Sigmoid colon (tissue), 7 donors: Measurements from ENCODE around the gene NPLOC4. TPM values are rescaled to one million over a fixed set of nuclear protein-coding genes. Genes with fewer than 3 reads are reported as not detected.

ENCODE experiments used
- DNase-seq: peaks from one replicate; pipeline ENCODE4 v3.0.0-alpha.2; 2019
- H3K27ac ChIP-seq, 4 donors: fragments of 200-600 bp; sonication (generic); one replicate each; pipeline ENCODE4 v1.5.1; 2016 to 2019; ENCODE audit warnings: mild to moderate bottlenecking in 1 of 4
- H3K27me3 ChIP-seq, 3 donors: fragments of 200-600 bp; sonication (generic); one replicate each; pipeline ENCODE4 v1.5.1; 2019; ENCODE audit warnings: mild to moderate bottlenecking in 1 of 3
- H3K36me3 ChIP-seq, 4 donors: fragments of 200-600 bp; sonication (generic); one replicate each; pipeline ENCODE4 v1.5.1; 2016 to 2019
- H3K4me1 ChIP-seq, 4 donors: fragments of 200-600 bp; sonication (generic); one replicate each; pipeline ENCODE4 v1.5.1; 2017 to 2019
- H3K4me3 ChIP-seq, 4 donors: fragments of 200-600 bp; sonication (generic); one replicate each; pipeline ENCODE4 v1.5.1; 2017 to 2019; ENCODE audit warnings: mild to moderate bottlenecking in 2 of 4, moderate library complexity in 1 of 4
- H3K9me3 ChIP-seq, 4 donors: fragments of 200-600 bp in 3 of 4; sonication (generic) in 3 of 4; one replicate each; pipeline versions ENCODE4 v1.5.1 to v1.6.1; 2013 to 2019
- EP300 ChIP-seq, 4 donors: sonication (generic); formaldehyde crosslinking; IDR thresholded peaks; one replicate each; pipeline ENCODE4 v1.6.1; 2017; ENCODE audit warnings: antibody characterized with exemption in 4 of 4
- POLR2A ChIP-seq, 2 donors: fragments of 450-650 bp; IDR thresholded peaks; one replicate each; pipeline ENCODE4 v1.6.1; 2016; ENCODE audit warnings: antibody characterized with exemption in 2 of 2, mild to moderate bottlenecking in 2 of 2, moderate library complexity in 2 of 2
- POLR2AphosphoS5 ChIP-seq, 4 donors: sonication (generic); formaldehyde crosslinking; IDR thresholded peaks; one replicate each; pipeline ENCODE4 v1.6.1; 2017; ENCODE audit warnings: antibody characterized with exemption in 4 of 4
- WGBS, 2 donors: extraction: QIAGEN DNeasy Blood & Tissue Kit; methylation state at CpG; one replicate each; pipeline ENCODE4 v1.1.7; 2013; 5-methylcytosine and 5-hydroxymethylcytosine counted together
- intact Hi-C: fragments of 100-400 bp; cut with DNase I; formaldehyde crosslinking; loops from one replicate; pipeline ENCODE4 v1.15.1; 2023
- polyA plus RNA-seq, 3 donors: library from polyadenylated mRNA; stranded (reverse); fragments of 200-250 nt; gene quantifications; one replicate each; pipeline ENCODE4 v1.2.3, GENCODE V29; 2013
- total RNA-seq, 4 donors: library from RNA; depleted of rRNA; stranded (reverse); fragments of >200 nt; gene quantifications; one replicate each; pipeline ENCODE4 v1.1.0, GENCODE V29; 2016
- TF ChIP-seq, protein P1 (sequence below), 4 experiments: fragments of 450-650 bp in 3 of 4; fragments of 200-600 bp in 1 of 4; IDR thresholded peaks; one replicate each; pipeline ENCODE4 v1.5.1; 2016 to 2019; ENCODE audit warnings: antibody characterized with exemption in 4 of 4, mild to moderate bottlenecking in 3 of 4, moderate library complexity in 2 of 4
- donor health status: healthy with polysubstance abuse.
- donor health status: Bipolar disorder and iron deficiency.
- donor health status: healthy.

Gene NPLOC4
- total and polyA plus RNA-seq, 7 donors: 19.8 to 59.7 (median 51.7) TPM

DNA sequence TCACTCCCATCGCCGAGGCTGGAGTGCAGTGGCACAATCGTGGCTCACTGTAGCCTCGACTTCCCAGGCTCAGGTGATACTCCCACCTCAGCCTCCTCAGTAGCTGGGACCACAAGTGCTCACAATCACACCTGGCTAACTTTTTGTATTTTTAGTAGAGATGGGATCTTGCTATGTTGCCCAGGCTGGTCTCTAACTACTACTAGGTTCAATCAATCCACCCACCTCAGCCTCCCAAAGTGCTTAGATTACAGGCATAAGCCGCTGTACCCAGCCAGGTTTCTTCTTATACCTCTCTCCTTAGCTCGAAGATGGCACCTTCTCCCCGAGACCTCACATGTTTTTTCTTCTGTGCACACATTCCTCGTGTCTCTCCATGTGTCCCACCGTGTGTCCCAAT lies 3.1 kb upstream of the NPLOC4 start:
- H3K27me3 ChIP-seq: no peaks in the 10 kb centered on the region
- TF ChIP-seq EP300 (IDR thresholded peaks at IDR 0.05) (no peak), POLR2AphosphoS5 (IDR thresholded peaks at IDR 0.05) (no peak), POLR2A (IDR thresholded peaks at IDR 0.05) (no peak)
- TF ChIP-seq, protein P1, sequence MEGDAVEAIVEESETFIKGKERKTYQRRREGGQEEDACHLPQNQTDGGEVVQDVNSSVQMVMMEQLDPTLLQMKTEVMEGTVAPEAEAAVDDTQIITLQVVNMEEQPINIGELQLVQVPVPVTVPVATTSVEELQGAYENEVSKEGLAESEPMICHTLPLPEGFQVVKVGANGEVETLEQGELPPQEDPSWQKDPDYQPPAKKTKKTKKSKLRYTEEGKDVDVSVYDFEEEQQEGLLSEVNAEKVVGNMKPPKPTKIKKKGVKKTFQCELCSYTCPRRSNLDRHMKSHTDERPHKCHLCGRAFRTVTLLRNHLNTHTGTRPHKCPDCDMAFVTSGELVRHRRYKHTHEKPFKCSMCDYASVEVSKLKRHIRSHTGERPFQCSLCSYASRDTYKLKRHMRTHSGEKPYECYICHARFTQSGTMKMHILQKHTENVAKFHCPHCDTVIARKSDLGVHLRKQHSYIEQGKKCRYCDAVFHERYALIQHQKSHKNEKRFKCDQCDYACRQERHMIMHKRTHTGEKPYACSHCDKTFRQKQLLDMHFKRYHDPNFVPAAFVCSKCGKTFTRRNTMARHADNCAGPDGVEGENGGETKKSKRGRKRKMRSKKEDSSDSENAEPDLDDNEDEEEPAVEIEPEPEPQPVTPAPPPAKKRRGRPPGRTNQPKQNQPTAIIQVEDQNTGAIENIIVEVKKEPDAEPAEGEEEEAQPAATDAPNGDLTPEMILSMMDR (IDR thresholded peaks at IDR 0.05): no peak
- 93 to 95% methylated on average over 9 of the region's 9 CpGs for WGBS, 2 donors
- H3K4me1 ChIP-seq: peaks cover 3 to 20% (median 15%) of the 10 kb centered on the region in 4 donors
- no peak overlapping the region for H3K27ac ChIP-seq
- DNase-seq: no peak
- intact Hi-C loops: no loop called here
- no peaks in the 10 kb centered on the region for H3K9me3 ChIP-seq
- no peak overlapping the region for H3K4me3 ChIP-seq
- no peaks in the 10 kb centered on the region for H3K36me3 ChIP-seq

DNA sequence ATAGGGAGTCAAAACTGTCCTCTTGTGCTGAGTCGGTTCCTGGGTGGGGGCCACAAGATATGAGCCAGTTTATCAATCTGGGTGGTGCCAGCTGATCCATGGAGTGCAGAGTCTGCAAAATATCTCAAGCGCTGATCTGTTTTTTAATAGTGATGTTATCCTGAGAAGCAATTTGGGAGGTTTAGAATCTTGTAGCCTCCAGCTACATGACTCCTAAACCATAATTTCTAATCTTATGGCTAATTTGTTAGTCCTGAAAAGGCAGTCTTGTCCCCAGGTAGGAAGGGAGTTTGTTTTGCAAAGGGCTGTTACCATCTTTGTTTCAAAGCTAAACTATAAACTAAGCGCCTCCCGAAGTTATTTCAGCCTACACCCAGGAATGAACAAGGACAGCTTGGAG lies 1.8 kb upstream of the NPLOC4 start:
- DNase-seq: no peak
- no peaks in the 10 kb centered on the region for H3K9me3 ChIP-seq
- H3K27ac ChIP-seq: no peak overlapping the region
- no peak for TF ChIP-seq EP300 (IDR thresholded peaks at IDR 0.05)
- TF ChIP-seq POLR2A (IDR thresholded peaks at IDR 0.05): no peak
- TF ChIP-seq POLR2AphosphoS5 (IDR thresholded peaks at IDR 0.05): no peak
- TF ChIP-seq, protein P1 (IDR thresholded peaks at IDR 0.05): no peak
- H3K4me3 ChIP-seq: no peak overlapping the region
- H3K27me3 ChIP-seq: no peaks in the 10 kb centered on the region
- 52 to 87% methylated on average over 4 of the region's 4 CpGs for WGBS, 2 donors
- no peaks in the 10 kb centered on the region for H3K36me3 ChIP-seq
- peaks cover 3 to 32% (median 27%) of the 10 kb centered on the region in 4 donors for H3K4me1 ChIP-seq
- intact Hi-C loops: loop anchor here (5.0 kb wide), 1 partner anchor 44 kb away; the partner anchor contains the start of genes ARL16 and HGS

DNA sequence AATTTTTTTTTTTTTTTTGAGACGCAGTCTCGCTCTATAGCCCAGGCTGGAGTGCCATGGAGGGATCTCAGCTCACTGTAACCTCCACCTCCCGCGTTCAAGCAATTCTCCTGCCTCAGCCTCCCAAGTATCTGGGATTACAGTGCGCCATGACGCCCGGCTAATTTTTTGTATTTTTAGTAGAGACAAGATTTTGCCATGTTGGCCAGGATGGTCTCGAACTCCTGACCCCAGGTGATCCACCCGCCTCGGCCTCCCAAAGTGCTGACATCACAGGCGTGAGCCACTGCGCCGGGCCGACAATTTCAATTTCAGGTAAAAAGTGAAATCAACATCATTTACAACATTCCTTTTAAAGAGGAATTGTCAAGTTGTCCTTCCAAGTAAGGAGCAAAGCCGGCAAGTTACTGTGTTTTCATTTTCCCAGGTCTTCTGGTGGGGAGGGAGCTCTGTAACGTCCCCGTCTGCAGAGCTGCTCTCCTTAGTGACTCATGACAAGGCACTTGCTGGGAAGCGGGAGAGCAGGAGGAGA lies 873 bp downstream of the NPLOC4 start:
- peaks cover 3 to 34% (median 31%) of the 10 kb centered on the region in 4 donors for H3K4me1 ChIP-seq
- WGBS, 2 donors: 24 to 39% methylated on average over 18 of the region's 18 CpGs
- DNase-seq: no peak
- H3K4me3 ChIP-seq: peak overlapping the region; percentile 75 to 95 (median 82)
- TF ChIP-seq, protein P1 (IDR thresholded peaks at IDR 0.05): no peak
- no peak for TF ChIP-seq EP300 (IDR thresholded peaks at IDR 0.05)
- TF ChIP-seq POLR2A (IDR thresholded peaks at IDR 0.05): no peak
- no peak for TF ChIP-seq POLR2AphosphoS5 (IDR thresholded peaks at IDR 0.05)
- H3K36me3 ChIP-seq: no peaks in the 10 kb centered on the region
- H3K27ac ChIP-seq: peak overlapping the region; percentile 86 to 95 (median 90)
- intact Hi-C loops: loop anchor here (2.0 to 5.0 kb wide), 2 partner anchors 31 to 46 kb away; partner anchors contain the start of genes ARL16, CCDC137, HGS and OXLD1
- no peaks in the 10 kb centered on the region for H3K27me3 ChIP-seq
- no peaks in the 10 kb centered on the region for H3K9me3 ChIP-seq

DNA sequence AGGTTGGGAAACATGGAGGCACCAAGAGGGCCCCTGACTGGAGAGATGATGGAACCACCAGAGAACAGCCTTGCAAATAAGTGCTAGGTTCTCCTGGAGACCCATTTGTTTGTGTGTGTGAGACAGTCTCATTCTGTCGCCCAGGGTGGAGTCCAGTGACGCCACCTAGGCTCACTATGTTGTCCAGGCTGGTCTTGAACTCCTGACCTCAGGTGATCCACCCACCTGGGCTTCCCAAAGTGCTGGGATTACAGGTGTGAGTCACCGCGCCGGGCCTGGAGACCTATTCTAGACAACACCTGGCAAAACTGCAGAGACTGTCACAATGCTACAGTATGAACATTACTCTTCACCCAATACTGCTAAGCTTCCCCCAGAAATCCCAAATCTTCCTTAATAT lies 1.5 kb downstream of the NPLOC4 start:
- Histone ChIP-seq H3K27me3 (no peaks in the 10 kb centered on the region), H3K4me1 (peaks cover 3 to 34% (median 31%) of the 10 kb centered on the region in 4 donors), H3K4me3 (peak overlapping the region in 1 of 4 donors; percentile 77), H3K36me3 (no peaks in the 10 kb centered on the region), H3K27ac (peak overlapping the region in 2 of 4 donors; percentile 86 to 92), H3K9me3 (no peaks in the 10 kb centered on the region)
- no peak for TF ChIP-seq POLR2A (IDR thresholded peaks at IDR 0.05)
- TF ChIP-seq, protein P1 (IDR thresholded peaks at IDR 0.05): no peak
- no peak for TF ChIP-seq EP300 (IDR thresholded peaks at IDR 0.05)
- TF ChIP-seq POLR2AphosphoS5 (IDR thresholded peaks at IDR 0.05): no peak
- intact Hi-C loops: loop anchor here (5.0 kb wide), 1 partner anchor 47 kb away; the partner anchor contains the start of genes ARL16 and HGS
- DNase-seq: no peak
- WGBS, 2 donors: 74 to 90% methylated on average over 5 of the region's 5 CpGs
